GM12878 (cell line): Measurements from ENCODE around the gene RPRD1A. TPM values are rescaled to one million over a fixed set of nuclear protein-coding genes. Genes with fewer than 3 reads are reported as not detected.

Experiments used
- ATAC-seq: fragments of 200-7000 bp; cut with Tn5 transposase; 3 replicates; pipeline ENCODE4 v1.9.1; 2020; ENCODE audit warnings: mild to moderate bottlenecking, moderate library complexity
- BruUV-seq: library from RNA; stranded (reverse); fragments of 400-500 nt; replicated peaks from 2 replicates; lab custom pipeline; 2021; lab: Mats Ljungman, UMichigan
- CTCF ChIA-PET: fragments of 300-600 bp; sonication (Branson Sonifier 250); formaldehyde crosslinking; extraction: SDS; loops from one replicate; lab custom pipeline; 2021; ENCODE audit warnings: inconsistent platforms; lab: Yijun Ruan, JAX
- POLR2A ChIA-PET: fragments of 350-600 bp; formaldehyde crosslinking; extraction: SDS; loops from one replicate; lab custom pipeline; 2021; ENCODE audit warnings: inconsistent platforms; lab: Charles Lee
- RAD21 ChIA-PET: fragments of 300-600 bp; sonication (Branson Sonifier 250); formaldehyde crosslinking; loops from one replicate; lab custom pipeline; 2023; ENCODE audit warnings: antibody characterized with exemption; ENCODE audit not compliant: unreplicated experiment; lab: Charles Lee
- SMC1A ChIA-PET: fragments of 300-600 bp; sonication (Branson Sonifier 250); formaldehyde crosslinking; loops from one replicate; lab custom pipeline; 2023; ENCODE audit not compliant: unreplicated experiment, uncharacterized antibody; lab: Charles Lee
- DNase-seq: peaks from one replicate; pipeline ENCODE4 v3.0.0-alpha.2; 2011; ENCODE audit warnings: low read depth, low spot score
- FAIRE-seq: peaks from 3 replicates; lab custom pipeline; 2011; peaks lifted over from hg19 to GRCh38; lab: Jason Lieb, UNC
- H2AFZ ChIP-seq: 2 replicates; pipeline ENCODE4 v1.6.0; 2011; ENCODE audit warnings: low read depth, low read length, control low read depth; ENCODE audit not compliant: control insufficient read depth
- H3K27ac ChIP-seq: 2 replicates; pipeline ENCODE4 v1.5.1; 2011; ENCODE audit warnings: control low read depth; ENCODE audit not compliant: control insufficient read depth, insufficient read depth
- H3K27me3 ChIP-seq, 2 experiments: replicated peaks in 1 of 2; 2 replicates each; pipeline versions ENCODE4 v1.6.0 to v1.6.1; 2011; ENCODE audit warnings: low read length in 1 of 2; ENCODE audit not compliant: control insufficient read depth in 2 of 2, insufficient read depth in 2 of 2
- H3K36me3 ChIP-seq, 2 experiments: 2 replicates each; pipeline ENCODE4 v1.5.1; 2011; ENCODE audit warnings: low read length in 1 of 2; ENCODE audit not compliant: control insufficient read depth in 2 of 2, insufficient read depth in 2 of 2
- H3K4me1 ChIP-seq: 2 replicates; pipeline ENCODE4 v1.6.1; 2011; ENCODE audit warnings: mild to moderate bottlenecking, low read length, moderate library complexity, mixed read lengths; ENCODE audit not compliant: control insufficient read depth, insufficient read depth
- H3K4me2 ChIP-seq: 2 replicates; pipeline ENCODE4 v1.6.0; 2011; ENCODE audit warnings: control low read depth; ENCODE audit not compliant: control insufficient read depth, insufficient read depth
- H3K4me3 ChIP-seq: fragments of 200-600 bp; sonication (generic); 2 replicates; pipeline ENCODE4 v1.5.1; 2016
- H3K79me2 ChIP-seq: 2 replicates; pipeline ENCODE4 v1.6.0; 2011; ENCODE audit warnings: low read length; ENCODE audit not compliant: control insufficient read depth, insufficient read depth
- H3K9ac ChIP-seq: 2 replicates; pipeline ENCODE4 v1.8.0; 2011; ENCODE audit warnings: low read length, control low read depth, mixed read lengths; ENCODE audit not compliant: control insufficient read depth, insufficient read depth
- H3K9me3 ChIP-seq: replicated peaks from 3 replicates; pipeline ENCODE4 v1.5.1; 2011; ENCODE audit warnings: mild to moderate bottlenecking, low read length; ENCODE audit not compliant: control insufficient read depth, insufficient read depth
- H4K20me1 ChIP-seq: 2 replicates; pipeline ENCODE4 v1.6.0; 2011; ENCODE audit not compliant: control insufficient read depth, insufficient read depth
- ATF2 ChIP-seq: IDR thresholded peaks from 2 replicates; pipeline ENCODE4 v1.6.1; 2012; ENCODE audit warnings: low read length, inconsistent platforms
- NKRF ChIP-seq: fragments of 450-650 bp; conservative IDR thresholded peaks from 2 replicates; pipeline ENCODE4 v1.6.1; 2017; ENCODE audit warnings: mild to moderate bottlenecking, moderate library complexity
- POLR2A ChIP-seq: IDR thresholded peaks from 2 replicates; pipeline ENCODE4 v1.6.1; 2011; ENCODE audit warnings: low read depth, mild to moderate bottlenecking, low read length
- SUZ12 ChIP-seq: fragments of 200-600 bp; sonication (generic); IDR thresholded peaks from one replicate; pipeline ENCODE4 v1.6.1; 2018; ENCODE audit warnings: antibody characterized with exemption, mild to moderate bottlenecking; ENCODE audit not compliant: unreplicated experiment
- TAF1 ChIP-seq: IDR thresholded peaks from 2 replicates; pipeline ENCODE4 v1.6.1; 2011; ENCODE audit warnings: mild to moderate bottlenecking, low read depth, low read length, borderline replicate concordance
- TCF7 ChIP-seq: IDR thresholded peaks from 2 replicates; pipeline ENCODE4 v1.6.1; 2014; ENCODE audit warnings: antibody characterized with exemption, borderline replicate concordance
- in situ Hi-C: fragments of 300-500 bp; cut with MboI; formaldehyde crosslinking; loops from 9 replicates; pipeline ENCODE4 v1.14.3; 2018; ENCODE audit warnings: mixed read lengths
- intact Hi-C: fragments of 100-400 bp; cut with micrococcal nuclease; formaldehyde crosslinking; loops from one replicate; pipeline ENCODE4 v1.14.2; 2022; ENCODE audit not compliant: unreplicated experiment
- polyA plus RNA-seq, 11 experiments: library from polyadenylated mRNA; depleted of rRNA in 4 of 11; unstranded in 6 of 11; stranded (reverse) in 5 of 11; fragments of >200 nt; fragmentation: Nextera tagmentation in 4 of 11; fragmentation: Illumina TruSeq in 1 of 11; extraction: Ambion mirVana in 4 of 11; extraction: Trizol in 1 of 11; gene quantifications; 1 replicate in 1 of 11; 2 replicates in 10 of 11; pipeline versions ENCODE4 v1.2.1 to v1.2.3, GENCODE V29; 2011 to 2016; ENCODE audit warnings: inconsistent platforms in 2 of 11, missing spikeins in 2 of 11, low read depth in 1 of 11
- total RNA-seq, 4 experiments: library from RNA; depleted of rRNA in 3 of 4; stranded (reverse); fragments of >200 nt in 3 of 4; fragmentation: Illumina TruSeq in 1 of 4; extraction: Trizol in 1 of 4; gene quantifications; 2 replicates each; pipeline versions ENCODE4 v1.2.1 to v1.2.3, GENCODE V29; 2013 to 2021

Gene RPRD1A
- total and polyA plus RNA-seq, 10 of the 15 experiments (the other 5 are each of a cell fraction or from before 2014, with no cell fraction given): 16.2 to 66.2 (median 36.2) TPM

DNA sequence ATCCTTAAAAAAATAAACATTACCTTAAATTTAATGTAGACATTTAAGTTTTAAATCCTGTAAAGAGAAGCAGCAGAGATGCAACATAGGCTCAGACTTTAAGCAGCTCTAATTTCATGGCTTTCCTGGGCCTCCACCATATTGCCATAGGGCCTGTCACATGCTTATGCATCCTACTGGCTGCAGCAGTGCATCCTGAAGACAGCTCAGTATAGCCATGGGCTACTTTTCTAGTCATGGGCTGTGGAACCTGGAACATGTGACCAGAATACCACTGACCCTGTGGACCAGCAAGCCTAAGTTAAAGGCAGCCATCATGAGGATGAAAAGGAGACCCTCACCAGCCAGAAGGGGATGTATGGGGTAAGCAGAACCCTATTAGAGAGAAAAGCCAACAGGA, 84.2 kb downstream of the RPRD1A start:
- POLR2A ChIA-PET: no interaction called here
- Histone ChIP-seq H4K20me1 (no peaks in the 10 kb centered on the region), H3K4me1 (no peaks in the 10 kb centered on the region), H3K27ac (no peak overlapping the region), H3K79me2 (no peaks in the 10 kb centered on the region), H3K9me3 (no peaks in the 10 kb centered on the region), H3K4me3 (no peak overlapping the region), H3K36me3 (peaks cover 2 to 8% of the 10 kb centered on the region in 2 experiments), H3K27me3 (no peaks in the 10 kb centered on the region), H2AFZ (no peak overlapping the region), H3K9ac (no peak overlapping the region), H3K4me2 (no peak overlapping the region)
- CTCF ChIA-PET: no interaction called here
- FAIRE-seq (no peak), DNase-seq (no peak), ATAC-seq (no peak)
- SMC1A ChIA-PET: no interaction called here
- in situ Hi-C loops (no loop called here), intact Hi-C loops (no loop called here)
- RAD21 ChIA-PET: no interaction called here
- no TSS peak for BruUV-seq
- no peak for TF ChIP-seq TAF1
- TF ChIP-seq NKRF: no peak
- TF ChIP-seq ATF2: no peak
- TF ChIP-seq SUZ12: no peak
- TF ChIP-seq TCF7: no peak
- 0 out of 2 replicates have a peak, but pooled peaks have one; percentile 8 for TF ChIP-seq POLR2A
